ENCODE results near the gene ZMAT5. TPM values are rescaled to one million over a fixed set of nuclear protein-coding genes. Genes with fewer than 3 reads are reported as not detected.
A peak's percentile ranks its signal among the peaks of the same experiment; 100 is the strongest.

The ZMAT5 gene
- polyA plus RNA-seq, 1 donor from 2014 or later: 49.8 TPM

DNA sequence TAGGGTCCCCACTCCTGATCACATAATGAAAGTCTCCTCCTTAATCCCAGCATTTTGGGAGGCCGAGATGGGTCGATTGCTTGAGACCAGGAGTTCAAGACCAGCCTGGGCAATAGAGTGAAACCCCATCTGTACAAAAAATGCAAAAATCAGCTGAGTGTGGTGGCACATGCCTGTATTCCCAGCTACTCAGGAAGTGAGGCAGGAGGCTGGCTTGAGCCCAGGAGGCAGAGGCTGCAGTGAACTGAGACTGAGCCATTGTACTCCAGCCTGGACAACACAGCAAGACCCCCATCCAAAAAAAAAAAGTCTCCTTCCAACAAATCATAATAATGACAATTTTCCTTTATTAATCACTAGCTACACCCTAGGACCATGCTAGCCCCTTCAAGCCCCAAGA lies 15.1 kb downstream of the ZMAT5 start:
- Mint-ChIP-seq H3K27me3 (no peaks in the 10 kb centered on the region), H3K27ac (no peak overlapping the region)

DNA sequence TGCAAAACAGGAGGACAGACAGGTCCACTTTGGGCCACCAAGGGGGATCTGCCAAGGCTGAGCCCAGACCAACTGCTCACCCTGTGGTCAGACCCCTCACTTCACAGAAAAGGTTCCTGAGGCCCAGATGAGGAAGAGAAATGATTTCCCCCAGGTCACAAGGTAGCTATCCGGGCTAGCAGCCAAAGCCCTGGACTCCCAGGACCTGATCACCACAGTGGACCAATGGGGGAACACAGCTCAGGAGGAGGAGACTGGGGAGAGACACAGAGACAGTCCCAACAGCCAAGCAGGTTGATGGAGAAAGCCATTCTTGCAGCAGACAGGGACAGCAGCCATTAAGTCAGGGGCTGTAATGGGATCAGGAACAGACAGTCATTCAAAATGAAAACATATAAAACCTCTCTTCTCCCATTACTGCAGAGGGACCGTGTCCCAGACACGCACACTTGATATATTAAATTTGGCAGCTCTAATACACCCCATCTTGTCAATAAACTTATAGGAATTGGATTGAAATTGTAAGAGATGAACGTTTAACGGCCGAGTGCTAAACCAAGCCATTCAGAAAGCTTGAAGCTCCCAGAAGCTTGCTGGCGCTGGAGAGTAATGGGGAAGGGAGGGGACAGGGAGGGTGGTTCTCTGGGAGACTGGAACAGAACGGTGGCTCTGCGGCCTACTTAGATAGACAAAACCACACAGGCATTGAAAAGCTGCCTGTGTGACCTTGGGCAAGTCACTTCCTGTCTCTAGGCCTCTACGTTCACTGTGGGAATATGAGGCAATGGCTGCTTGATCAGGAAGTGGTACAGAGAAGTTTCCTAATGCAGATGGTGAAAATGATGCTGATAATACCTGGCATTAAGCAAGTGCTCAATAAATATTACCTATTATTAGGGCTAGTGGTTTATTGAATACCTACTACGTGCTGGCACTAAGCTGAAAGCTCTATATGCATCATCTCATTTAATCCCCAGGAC lies 16.0 kb downstream of the ZMAT5 start:
- peak overlapping the region in 1 of 3 donors; percentile 44 for H3K27ac Mint-ChIP-seq
- H3K4me3 Mint-ChIP-seq: peak overlapping the region in 1 of 4 donors; percentile 76
- H3K27me3 Mint-ChIP-seq: no peaks in the 10 kb centered on the region
- H3K36me3 Mint-ChIP-seq: peaks cover 4% of the 10 kb centered on the region
- peaks cover 0 to 6% (median 4%) of the 10 kb centered on the region in 3 donors for H3K4me1 Mint-ChIP-seq
- H3K9me3 Mint-ChIP-seq: no peaks in the 10 kb centered on the region

More for the DNA sequence above, 15.1 kb downstream of the ZMAT5 start:
- no peak overlapping the region for H3K4me3 Mint-ChIP-seq
- no peaks in the 10 kb centered on the region for H3K9me3 Mint-ChIP-seq
- peaks cover 0 to 6% (median 4%) of the 10 kb centered on the region in 3 donors for H3K4me1 Mint-ChIP-seq
- H3K36me3 Mint-ChIP-seq: peaks cover 4% of the 10 kb centered on the region

- peaks cover 4% of the 10 kb centered on the region for H3K36me3 Mint-ChIP-seq
- H3K27ac Mint-ChIP-seq: no peak overlapping the region
- no peaks in the 10 kb centered on the region for H3K9me3 Mint-ChIP-seq
- H3K4me1 Mint-ChIP-seq: no peaks in the 10 kb centered on the region
- no peaks in the 10 kb centered on the region for H3K27me3 Mint-ChIP-seq
- peak overlapping the region in 1 of 4 donors; percentile 76 for H3K4me3 Mint-ChIP-seq
Measured at GRCh38 chr22:29750029-29750428, 16.8 kb downstream of the ZMAT5 start.

- Mint-ChIP-seq H3K4me3 (no peak overlapping the region), H3K27me3 (no peaks in the 10 kb centered on the region), H3K27ac (peak overlapping the region in 1 of 3 donors; percentile 19), H3K4me1 (no peaks in the 10 kb centered on the region), H3K9me3 (no peaks in the 10 kb centered on the region), H3K36me3 (no peaks in the 10 kb centered on the region)
Measured at GRCh38 chr22:29748248-29748893, 18.4 kb downstream of the ZMAT5 start.

- no peaks in the 10 kb centered on the region for H3K27me3 Mint-ChIP-seq
- H3K9me3 Mint-ChIP-seq: no peaks in the 10 kb centered on the region
- peaks cover 2% of the 10 kb centered on the region for H3K36me3 Mint-ChIP-seq
- H3K4me1 Mint-ChIP-seq: no peaks in the 10 kb centered on the region
- no peak overlapping the region for H3K27ac Mint-ChIP-seq
- no peak overlapping the region for H3K4me3 Mint-ChIP-seq
Measured at GRCh38 chr22:29747832-29748231, 19.0 kb downstream of the ZMAT5 start.

GRCh38 chr22:29744902-29745301 lies 21.9 kb downstream of the ZMAT5 start:
- no peak overlapping the region for H3K27ac Mint-ChIP-seq
- peaks cover 2% of the 10 kb centered on the region for H3K36me3 Mint-ChIP-seq
- H3K27me3 Mint-ChIP-seq: no peaks in the 10 kb centered on the region
- H3K9me3 Mint-ChIP-seq: no peaks in the 10 kb centered on the region
- no peak overlapping the region for H3K4me3 Mint-ChIP-seq
- no peaks in the 10 kb centered on the region for H3K4me1 Mint-ChIP-seq

DNA sequence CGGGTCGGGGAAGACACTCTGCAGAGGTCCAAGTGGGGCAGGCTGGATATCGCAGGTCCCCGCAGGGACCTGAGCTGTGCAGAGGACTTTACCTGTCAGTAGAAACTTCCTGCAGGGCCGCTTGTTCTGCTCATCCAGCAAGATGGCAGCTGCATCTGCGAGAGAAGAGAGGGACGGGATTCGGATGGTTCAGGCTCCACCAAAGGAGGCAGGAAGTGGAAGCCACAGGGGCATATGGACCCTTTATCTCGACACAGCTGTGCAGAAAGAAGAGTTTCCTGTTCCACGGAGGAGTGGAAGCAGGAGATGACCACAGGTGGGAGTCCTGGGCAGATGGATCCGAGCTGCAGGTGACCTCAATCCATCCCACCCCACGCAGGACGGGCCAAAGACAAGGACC lies 24.5 kb downstream of the ZMAT5 start:
- H3K27me3 Mint-ChIP-seq: no peaks in the 10 kb centered on the region
- H3K36me3 Mint-ChIP-seq: peaks cover 2% of the 10 kb centered on the region
- no peak overlapping the region for H3K4me3 Mint-ChIP-seq
- H3K9me3 Mint-ChIP-seq: no peaks in the 10 kb centered on the region
- H3K4me1 Mint-ChIP-seq: no peaks in the 10 kb centered on the region
- no peak overlapping the region for H3K27ac Mint-ChIP-seq

DNA sequence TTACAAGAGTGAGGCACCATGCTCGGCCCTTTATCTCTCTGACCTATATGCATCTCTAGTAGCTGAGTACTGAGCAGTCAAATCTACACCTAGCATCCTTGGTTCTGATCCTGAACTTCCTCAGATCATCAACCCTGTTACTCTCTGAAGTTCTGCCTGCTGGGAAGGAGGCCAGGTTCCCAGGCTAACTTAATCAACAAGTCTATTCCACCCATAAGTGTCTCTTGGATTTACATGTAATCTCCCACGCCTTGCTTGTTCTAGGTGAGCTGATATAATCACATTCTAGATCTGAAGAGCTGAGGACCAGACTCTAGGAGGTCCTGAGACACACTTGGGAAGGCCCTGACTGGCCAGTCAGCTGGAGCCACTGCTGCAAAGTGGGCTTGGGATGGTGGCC lies 24.9 kb downstream of the ZMAT5 start:
- Mint-ChIP-seq H3K27me3 (no peaks in the 10 kb centered on the region), H3K9me3 (no peaks in the 10 kb centered on the region), H3K36me3 (peaks cover 5% of the 10 kb centered on the region), H3K4me3 (no peak overlapping the region), H3K27ac (no peak overlapping the region), H3K4me1 (no peaks in the 10 kb centered on the region)

DNA sequence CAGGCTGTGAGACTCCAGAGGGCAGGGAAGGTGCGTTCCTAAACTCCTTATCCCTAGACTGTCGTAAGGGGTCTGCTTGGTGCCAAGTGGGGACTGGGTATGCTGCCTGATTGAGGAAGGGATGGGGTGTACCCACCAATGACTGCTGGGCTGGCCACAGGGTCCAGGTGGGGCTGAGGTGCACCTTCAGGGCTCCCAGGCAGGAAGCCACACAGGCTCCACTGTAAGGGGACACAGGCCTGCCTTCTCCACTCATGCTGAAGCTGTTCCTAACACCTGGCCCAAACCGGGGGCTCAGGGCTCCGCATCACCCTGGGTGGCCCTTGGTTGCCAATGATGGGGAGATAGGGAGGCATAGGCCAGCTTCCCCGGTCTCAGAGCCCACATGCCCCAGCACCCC lies 26.6 kb downstream of the ZMAT5 start:
- Mint-ChIP-seq H3K4me1 (no peaks in the 10 kb centered on the region), H3K9me3 (no peaks in the 10 kb centered on the region), H3K36me3 (peaks cover 5% of the 10 kb centered on the region), H3K27me3 (no peaks in the 10 kb centered on the region), H3K27ac (no peak overlapping the region), H3K4me3 (no peak overlapping the region)

DNA sequence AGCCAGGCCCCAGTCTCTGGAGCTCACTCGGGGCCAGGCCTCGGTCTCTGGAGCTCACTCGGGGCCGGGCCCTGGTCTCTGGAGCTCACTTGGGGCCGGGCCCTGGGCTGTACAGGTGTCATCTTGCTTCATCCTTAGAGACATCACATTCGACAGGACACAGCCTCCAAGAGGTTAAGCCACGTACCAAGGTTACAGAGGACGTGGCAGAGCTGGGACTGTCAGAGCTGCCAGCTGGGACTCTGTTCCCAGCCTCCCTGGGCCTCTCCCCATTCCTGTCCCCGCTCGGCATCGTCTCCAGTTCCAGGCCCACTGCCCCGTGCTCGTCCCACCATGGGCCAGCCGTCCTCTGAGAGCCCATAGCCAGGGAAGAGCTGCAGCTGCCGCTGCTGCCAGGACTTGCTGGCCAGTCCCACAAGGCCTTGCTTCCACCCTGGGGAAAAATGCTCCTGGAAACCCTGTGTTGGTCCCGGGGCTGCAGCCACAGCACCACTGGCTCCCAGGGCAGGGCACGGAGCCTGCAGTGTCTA lies 27.4 kb downstream of the ZMAT5 start:
- Mint-ChIP-seq H3K9me3 (no peaks in the 10 kb centered on the region), H3K4me3 (no peak overlapping the region), H3K27ac (peak overlapping the region in 1 of 3 donors; percentile 59), H3K36me3 (peaks cover 5% of the 10 kb centered on the region), H3K27me3 (no peaks in the 10 kb centered on the region), H3K4me1 (no peaks in the 10 kb centered on the region)

GRCh38 chr22:29738118-29738815 lies 28.5 kb downstream of the ZMAT5 start:
- no peaks in the 10 kb centered on the region for H3K9me3 Mint-ChIP-seq
- H3K4me1 Mint-ChIP-seq: no peaks in the 10 kb centered on the region
- peaks cover 4% of the 10 kb centered on the region for H3K36me3 Mint-ChIP-seq
- H3K27me3 Mint-ChIP-seq: no peaks in the 10 kb centered on the region
- no peak overlapping the region for H3K27ac Mint-ChIP-seq
- no peak overlapping the region for H3K4me3 Mint-ChIP-seq

DNA sequence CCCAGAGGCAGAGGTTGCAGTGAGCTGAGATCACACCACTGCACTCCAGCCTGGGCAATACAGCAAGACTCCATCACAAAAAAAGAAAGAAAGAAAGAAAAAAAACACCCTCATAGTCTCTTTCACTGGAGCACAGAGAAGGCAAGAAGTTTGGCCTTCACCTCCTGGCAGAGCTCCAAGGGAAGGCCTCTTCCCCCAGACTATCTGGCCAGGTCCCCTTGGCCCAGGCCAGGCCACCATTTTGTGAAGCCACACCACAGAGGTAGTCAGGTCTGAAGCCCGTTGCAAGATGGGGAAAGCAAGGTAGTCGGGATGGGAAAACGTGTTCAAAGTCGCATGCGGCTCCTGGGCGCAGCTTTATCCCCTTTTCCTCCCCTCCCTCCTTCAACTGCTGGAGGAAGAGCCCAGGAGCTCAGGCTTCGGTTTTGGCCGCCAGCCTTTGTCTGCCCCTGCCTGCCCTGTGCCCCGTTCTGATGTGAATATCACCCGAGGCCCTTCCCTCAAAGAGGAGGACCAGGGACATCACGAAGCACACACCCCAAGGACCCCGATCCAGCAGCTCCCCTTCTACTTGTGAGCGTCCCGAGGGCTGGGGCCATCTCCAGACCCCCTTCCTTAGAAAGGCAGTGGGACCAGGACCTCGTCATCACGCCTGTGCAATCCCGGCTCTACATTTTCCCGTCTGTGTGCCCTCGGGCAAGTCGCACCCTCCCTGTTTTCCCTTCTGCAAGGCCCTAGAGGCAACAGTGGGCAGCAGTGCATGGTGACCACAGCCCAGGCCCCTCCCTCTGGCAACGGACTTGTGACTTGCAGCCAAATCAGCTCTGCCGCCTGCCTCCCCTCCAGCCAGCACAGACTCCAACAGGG lies 29.3 kb downstream of the ZMAT5 start:
- Mint-ChIP-seq H3K36me3 (peaks cover 2% of the 10 kb centered on the region), H3K4me3 (no peak overlapping the region), H3K9me3 (no peaks in the 10 kb centered on the region), H3K27me3 (no peaks in the 10 kb centered on the region), H3K27ac (no peak overlapping the region), H3K4me1 (no peaks in the 10 kb centered on the region)

DNA sequence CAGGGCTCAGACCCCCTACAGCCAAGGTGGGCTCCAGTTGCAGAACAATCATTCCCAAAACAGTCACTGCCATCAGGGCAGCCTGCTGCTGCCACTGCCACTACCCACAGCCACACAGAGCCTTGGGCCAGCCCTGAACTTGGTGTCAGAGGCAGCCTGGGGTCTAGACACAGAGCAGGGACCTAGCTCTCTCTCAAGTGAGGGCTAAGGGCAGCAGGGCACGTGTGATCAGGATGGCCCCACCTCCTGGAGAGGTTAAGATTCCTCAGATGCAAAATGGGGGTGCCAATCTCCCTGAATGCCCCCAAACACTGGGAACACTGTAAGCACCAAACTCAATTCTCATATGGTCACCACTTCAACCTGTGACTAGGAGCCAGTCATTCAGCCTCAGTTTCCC lies 31.4 kb downstream of the ZMAT5 start:
- Mint-ChIP-seq H3K9me3 (no peaks in the 10 kb centered on the region), H3K4me3 (no peak overlapping the region), H3K27ac (no peak overlapping the region), H3K27me3 (no peaks in the 10 kb centered on the region), H3K36me3 (peaks cover 2% of the 10 kb centered on the region), H3K4me1 (no peaks in the 10 kb centered on the region)

GRCh38 chr22:29734838-29735237 lies 32.0 kb downstream of the ZMAT5 start:
- Mint-ChIP-seq H3K9me3 (no peaks in the 10 kb centered on the region), H3K27ac (no peak overlapping the region), H3K36me3 (peaks cover 2% of the 10 kb centered on the region), H3K4me1 (no peaks in the 10 kb centered on the region), H3K4me3 (no peak overlapping the region), H3K27me3 (no peaks in the 10 kb centered on the region)

Data from IgD-negative memory B cell (primary cell).